ENCODE measurements around the gene MLX.
"Not testable (repeated sequence)": the region's sequence is repeated elsewhere in the genome, so short reads cannot be mapped to it uniquely, and the experiment has no call there.

MLX gene

DNA sequence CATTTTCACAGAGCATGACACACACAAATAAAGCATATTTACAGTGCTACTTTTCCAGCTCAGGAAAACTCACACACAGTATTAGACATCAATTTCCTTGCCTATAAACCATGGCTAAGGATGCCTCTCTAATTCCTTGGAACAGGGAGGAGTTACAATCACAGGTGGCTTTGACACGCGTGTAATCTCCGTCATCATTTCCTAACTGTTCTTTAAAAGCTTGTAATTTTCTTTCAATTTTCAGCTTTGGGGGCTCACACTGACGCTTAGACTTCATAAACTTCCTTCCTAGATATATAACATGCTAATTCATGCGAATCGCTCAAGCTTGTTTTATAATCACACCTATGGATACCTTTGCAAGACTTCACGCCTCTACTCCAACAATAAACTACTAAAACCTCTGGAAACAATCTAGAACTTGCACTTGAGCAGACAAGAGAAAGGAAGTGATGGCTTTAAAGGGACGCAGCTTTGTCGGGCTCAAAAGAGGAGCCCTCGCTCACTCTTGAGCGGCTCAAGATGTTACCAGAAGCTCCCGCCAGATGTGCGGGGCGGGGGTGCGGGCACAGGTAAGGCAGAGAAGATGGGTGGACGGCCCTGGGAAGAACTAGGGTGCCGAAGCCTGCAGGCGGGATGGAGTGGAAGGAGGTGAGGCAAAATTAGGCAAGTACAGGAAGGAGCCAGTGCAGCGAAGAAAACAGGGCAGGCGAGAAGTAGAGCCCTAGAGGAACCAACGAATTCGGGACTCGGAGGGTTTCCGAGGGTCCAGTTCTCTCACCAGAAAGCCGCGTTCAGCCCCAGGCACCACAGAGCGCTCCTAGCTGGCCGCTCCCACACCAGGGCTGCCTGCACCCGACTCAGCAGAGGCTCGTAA, 41.6 kb downstream of the MLX start:
- Histone ChIP-seq H3K36me3 (ENCODE audit: control insufficient read depth, insufficient read depth, low read length) (no peaks in the 10 kb centered on the region), H3K9ac (ENCODE audit: low read length) (peak overlapping the region; percentile 94), H3K4me3 (ENCODE audit: low read length) (peak overlapping the region; percentile 88), H3K4me1 (ENCODE audit: control insufficient read depth, insufficient read depth, low read length) (peaks cover 5% of the 10 kb centered on the region), H3K27me3 (ENCODE audit: control insufficient read depth, insufficient read depth, low read length) (no peaks in the 10 kb centered on the region), H3K9me3 (ENCODE audit: control insufficient read depth, low read length) (no peaks in the 10 kb centered on the region)

DNA sequence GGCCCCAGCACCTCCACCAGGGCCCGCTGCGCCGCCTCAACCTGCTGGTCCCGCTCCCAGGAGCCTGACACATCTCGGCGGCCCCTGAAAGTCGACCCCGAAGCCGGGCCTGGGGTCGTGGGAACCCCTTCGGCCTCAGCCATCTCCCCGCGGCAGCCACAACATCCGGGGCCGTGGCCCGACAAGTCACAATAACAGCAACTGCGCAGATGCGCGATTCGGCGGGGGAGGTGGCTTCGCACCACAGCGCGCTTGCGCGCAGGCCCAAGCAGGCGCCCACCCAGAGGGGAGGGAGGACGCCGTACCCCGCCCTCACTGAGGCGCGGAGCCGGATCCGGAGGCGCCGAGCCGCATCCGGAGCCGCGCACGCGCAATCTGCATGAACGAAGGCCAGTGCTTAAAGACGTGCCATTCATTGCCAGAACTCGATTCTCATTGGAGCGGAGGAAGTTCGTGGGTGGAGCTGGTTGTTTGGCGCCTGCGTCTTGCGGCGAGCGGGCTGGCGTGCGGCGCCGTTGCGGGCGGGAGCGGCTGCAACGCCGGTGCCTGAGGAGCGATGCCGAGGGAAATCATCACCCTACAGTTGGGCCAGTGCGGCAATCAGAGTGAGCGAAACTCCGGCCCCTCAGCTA, 42.4 kb downstream of the MLX start, which contains the start of the genes RETREG3 and TUBG1:
Gene RETREG3, minus strand, starts transcription at position 193 of the 632 bp plus-strand sequence. Its CDS starts 50 bp downstream, at position 143.
Gene TUBG1, plus strand, starts transcription at position 502 of the 632 bp plus-strand sequence. Its CDS starts 55 bp downstream, at position 557.
- peak within 1 kb of the TSS; percentile 88 for H3K4me3 ChIP-seq (ENCODE audit: low read length)
- H3K27me3 ChIP-seq (ENCODE audit: control insufficient read depth, insufficient read depth, low read length), result no peaks in the 10 kb centered on the region
- no peaks in the 10 kb centered on the region for H3K9me3 ChIP-seq (ENCODE audit: control insufficient read depth, low read length)
- peaks cover 5% of the 10 kb centered on the region for H3K4me1 ChIP-seq (ENCODE audit: control insufficient read depth, insufficient read depth, low read length)
- no peaks in the 10 kb centered on the region for H3K36me3 ChIP-seq (ENCODE audit: control insufficient read depth, insufficient read depth, low read length)
- H3K9ac ChIP-seq (ENCODE audit: low read length), result peak within 1 kb of the TSS; percentile 94

DNA sequence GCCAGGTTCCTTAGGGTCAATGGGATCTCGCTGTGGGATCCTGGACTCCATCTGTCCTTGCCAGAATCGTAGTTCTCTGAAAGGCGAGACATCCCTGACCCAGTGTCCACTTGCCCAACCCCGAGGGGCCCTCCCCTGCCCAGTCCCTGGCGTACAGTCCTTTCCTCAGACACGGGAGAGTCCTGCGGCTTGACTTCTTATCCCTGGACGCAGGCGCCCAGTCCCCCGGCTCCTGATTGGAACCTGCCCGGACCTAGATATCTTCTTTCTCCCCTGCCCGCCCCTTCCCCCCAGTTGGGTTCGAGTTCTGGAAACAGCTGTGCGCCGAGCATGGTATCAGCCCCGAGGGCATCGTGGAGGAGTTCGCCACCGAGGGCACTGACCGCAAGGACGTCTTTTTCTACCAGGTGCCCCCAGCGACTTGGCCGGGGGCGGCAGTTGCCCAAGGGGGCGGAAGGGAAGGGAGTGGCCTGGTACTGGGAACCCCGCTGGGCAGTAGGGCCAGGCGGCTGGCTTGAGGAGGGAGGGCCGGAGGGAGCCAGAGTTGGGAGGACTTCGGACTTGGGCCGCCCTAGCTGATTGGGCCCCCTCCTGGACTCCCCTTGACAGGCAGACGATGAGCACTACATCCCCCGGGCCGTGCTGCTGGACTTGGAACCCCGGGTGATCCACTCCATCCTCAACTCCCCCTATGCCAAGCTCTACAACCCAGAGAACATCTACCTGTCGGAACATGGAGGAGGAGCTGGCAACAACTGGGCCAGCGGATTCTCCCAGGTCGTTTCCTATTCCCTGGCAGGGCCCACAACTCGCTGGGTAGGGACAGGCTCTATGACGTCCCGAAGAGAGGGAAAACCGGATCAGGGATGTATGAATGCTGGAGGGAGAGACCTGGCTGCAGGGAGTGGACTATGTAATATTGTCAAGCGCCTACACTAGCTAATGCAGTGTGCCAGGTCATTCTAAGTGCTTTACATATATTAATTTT, 43.2 kb downstream of the MLX start:
- not testable (repeated sequence) for H3K4me1 ChIP-seq (ENCODE audit: control insufficient read depth, insufficient read depth, low read length); H3K9me3 ChIP-seq (ENCODE audit: control insufficient read depth, low read length); H3K36me3 ChIP-seq (ENCODE audit: control insufficient read depth, insufficient read depth, low read length); H3K27me3 ChIP-seq (ENCODE audit: control insufficient read depth, insufficient read depth, low read length)
- peak overlapping the region; percentile 23 for H3K4me3 ChIP-seq (ENCODE audit: low read length)
- H3K9ac ChIP-seq (ENCODE audit: low read length), result peak overlapping the region; percentile 64

DNA sequence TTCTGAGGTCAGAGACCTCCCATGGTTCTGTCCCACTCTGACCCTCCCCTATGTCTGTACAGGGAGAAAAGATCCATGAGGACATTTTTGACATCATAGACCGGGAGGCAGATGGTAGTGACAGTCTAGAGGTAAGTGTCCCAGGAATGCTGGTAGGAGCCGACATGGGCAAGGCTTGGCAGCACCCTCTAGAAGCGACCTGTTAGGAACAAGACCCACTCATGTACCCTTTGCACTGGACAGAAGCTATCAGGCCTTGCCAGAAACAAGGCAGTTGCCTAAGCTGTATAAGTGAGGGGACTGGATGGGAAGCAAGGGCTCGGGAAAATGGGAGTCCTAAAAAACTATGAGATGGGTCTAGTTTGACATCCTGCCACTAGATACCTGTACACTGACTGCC, 45.1 kb downstream of the MLX start:
- H3K9ac ChIP-seq (ENCODE audit: low read length), result no peak overlapping the region
- no peak overlapping the region for H3K4me3 ChIP-seq (ENCODE audit: low read length)
- peaks cover 9% of the 10 kb centered on the region for H3K36me3 ChIP-seq (ENCODE audit: control insufficient read depth, insufficient read depth, low read length)
- H3K27me3 ChIP-seq (ENCODE audit: control insufficient read depth, insufficient read depth, low read length), result no peaks in the 10 kb centered on the region
- H3K4me1 ChIP-seq (ENCODE audit: control insufficient read depth, insufficient read depth, low read length), result peaks cover 5% of the 10 kb centered on the region
- no peaks in the 10 kb centered on the region for H3K9me3 ChIP-seq (ENCODE audit: control insufficient read depth, low read length)

DNA sequence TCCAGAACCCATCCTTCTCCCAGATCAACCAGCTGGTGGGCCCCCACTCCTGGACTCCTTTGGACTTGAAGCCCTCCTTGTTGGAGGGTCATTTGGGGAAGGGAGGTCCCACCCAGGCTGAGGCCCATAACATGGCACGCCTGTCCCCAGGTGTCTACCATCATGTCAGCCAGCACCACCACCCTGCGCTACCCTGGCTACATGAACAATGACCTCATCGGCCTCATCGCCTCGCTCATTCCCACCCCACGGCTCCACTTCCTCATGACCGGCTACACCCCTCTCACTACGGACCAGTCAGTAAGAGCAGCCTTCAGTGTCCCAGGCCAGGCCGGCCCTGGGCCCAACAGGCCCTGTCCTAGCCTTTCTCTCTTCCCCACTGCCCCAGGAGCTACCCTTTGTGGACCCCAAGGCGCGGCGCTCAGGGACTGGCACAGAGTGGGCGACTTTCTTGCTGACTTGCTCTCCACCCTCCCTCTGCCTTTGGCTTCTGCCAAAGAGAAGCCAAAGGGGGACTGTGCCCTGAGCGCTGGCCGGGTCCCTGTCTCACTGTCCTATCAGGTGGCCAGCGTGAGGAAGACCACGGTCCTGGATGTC, 46.9 kb downstream of the MLX start:
- H3K27me3 ChIP-seq (ENCODE audit: control insufficient read depth, insufficient read depth, low read length), result no peaks in the 10 kb centered on the region
- H3K9ac ChIP-seq (ENCODE audit: low read length), result no peak overlapping the region
- H3K4me3 ChIP-seq (ENCODE audit: low read length), result no peak overlapping the region
- H3K36me3 ChIP-seq (ENCODE audit: control insufficient read depth, insufficient read depth, low read length), result peaks cover 9% of the 10 kb centered on the region
- no peaks in the 10 kb centered on the region for H3K9me3 ChIP-seq (ENCODE audit: control insufficient read depth, low read length)
- H3K4me1 ChIP-seq (ENCODE audit: control insufficient read depth, insufficient read depth, low read length), result peaks cover 14% of the 10 kb centered on the region

DNA sequence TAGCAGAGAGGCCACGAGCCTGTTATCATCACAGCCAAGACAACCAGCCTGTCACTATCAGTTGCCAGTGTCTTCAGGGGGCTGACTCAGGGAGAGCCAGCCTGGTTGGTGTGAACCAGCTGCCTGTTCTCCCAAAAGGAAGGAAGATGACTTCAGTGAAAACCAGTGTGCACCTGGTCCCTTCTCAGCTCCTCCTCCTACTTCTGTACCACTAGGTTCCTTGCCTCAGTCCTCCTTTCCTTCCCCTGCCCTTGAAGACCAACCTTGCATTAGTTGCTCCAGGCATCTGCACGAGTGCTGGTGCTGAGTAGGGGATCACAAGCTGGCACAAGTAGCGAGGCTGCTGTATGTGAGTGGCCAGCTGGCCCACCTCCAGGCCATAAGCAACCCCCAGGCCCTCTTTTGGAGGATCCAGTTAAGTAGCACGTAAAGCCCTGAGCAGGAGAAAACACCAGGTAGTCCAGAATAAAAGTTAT, 51.1 kb downstream of the MLX start:
- no peaks in the 10 kb centered on the region for H3K9me3 ChIP-seq (ENCODE audit: control insufficient read depth, low read length)
- H3K4me1 ChIP-seq (ENCODE audit: control insufficient read depth, insufficient read depth, low read length), result peaks cover 26% of the 10 kb centered on the region
- no peak overlapping the region for H3K9ac ChIP-seq (ENCODE audit: low read length)
- no peak overlapping the region for H3K4me3 ChIP-seq (ENCODE audit: low read length)
- peaks cover 9% of the 10 kb centered on the region for H3K36me3 ChIP-seq (ENCODE audit: control insufficient read depth, insufficient read depth, low read length)
- no peaks in the 10 kb centered on the region for H3K27me3 ChIP-seq (ENCODE audit: control insufficient read depth, insufficient read depth, low read length)

DNA sequence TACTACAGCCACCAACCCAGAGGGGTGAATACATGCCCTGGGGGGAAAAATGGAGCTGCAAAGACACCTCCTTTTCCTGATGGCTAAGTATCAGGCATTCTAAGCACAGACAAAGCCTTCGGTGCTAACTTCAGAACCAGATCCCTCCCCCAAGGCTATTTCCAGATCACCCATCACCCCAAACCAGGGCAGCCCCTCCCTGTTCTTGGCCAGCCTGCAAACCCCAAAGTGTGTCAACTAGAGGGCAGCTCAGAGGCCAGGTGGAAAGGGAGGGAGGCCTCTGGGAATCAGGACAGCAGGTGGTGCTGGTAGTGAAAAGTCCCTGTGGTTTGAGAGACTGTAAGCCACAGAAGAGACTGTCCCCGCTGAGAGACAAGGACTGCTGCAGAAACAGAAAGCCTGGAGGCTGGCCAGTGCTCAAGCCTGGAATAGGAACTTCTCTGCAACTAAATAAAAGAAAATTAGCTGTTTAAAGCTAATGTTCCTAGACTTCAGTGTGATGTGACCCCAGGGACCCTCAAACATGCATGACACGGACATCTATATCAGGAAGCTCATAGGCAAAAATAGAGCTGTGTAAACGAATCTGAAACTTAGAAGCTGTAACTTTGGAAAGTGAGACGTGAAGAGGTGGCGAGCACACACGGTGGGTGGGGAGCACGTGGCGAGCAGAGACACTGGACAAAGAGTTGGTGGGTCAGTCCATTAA, 51.7 kb downstream of the MLX start:
- Histone ChIP-seq H3K9ac (ENCODE audit: low read length) (peak overlapping the region; percentile 2), H3K4me3 (ENCODE audit: low read length) (no peak overlapping the region)

DNA sequence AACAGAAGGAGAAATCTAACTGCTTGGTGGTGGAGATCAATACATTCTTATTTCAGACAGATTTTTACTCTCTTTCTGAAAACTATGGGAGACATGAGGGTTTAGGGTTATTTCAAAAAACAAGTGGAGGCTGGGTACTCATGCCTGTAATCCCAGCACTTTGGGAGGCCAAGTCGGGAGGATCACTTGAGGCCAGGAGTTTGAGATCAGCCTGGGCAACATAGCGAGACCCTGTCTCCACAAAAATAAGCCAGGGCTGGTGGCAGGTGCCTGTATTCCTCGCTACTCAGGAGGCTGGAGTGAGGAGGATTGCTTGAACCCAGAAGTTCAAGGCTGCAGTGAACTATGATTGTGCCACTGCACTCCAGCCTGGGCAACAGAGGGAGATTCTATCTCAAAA, 55.1 kb downstream of the MLX start:
- not testable (repeated sequence) for H3K9ac ChIP-seq (ENCODE audit: low read length); H3K27me3 ChIP-seq (ENCODE audit: control insufficient read depth, insufficient read depth, low read length); H3K4me3 ChIP-seq (ENCODE audit: low read length); H3K9me3 ChIP-seq (ENCODE audit: control insufficient read depth, low read length); H3K36me3 ChIP-seq (ENCODE audit: control insufficient read depth, insufficient read depth, low read length)
- H3K4me1 ChIP-seq (ENCODE audit: control insufficient read depth, insufficient read depth, low read length), result peaks cover 45% of the 10 kb centered on the region

More for the DNA sequence above, 51.7 kb downstream of the MLX start:
- H3K27me3 ChIP-seq (ENCODE audit: control insufficient read depth, insufficient read depth, low read length), result no peaks in the 10 kb centered on the region
- H3K4me1 ChIP-seq (ENCODE audit: control insufficient read depth, insufficient read depth, low read length), result peaks cover 30% of the 10 kb centered on the region
- H3K9me3 ChIP-seq (ENCODE audit: control insufficient read depth, low read length), result no peaks in the 10 kb centered on the region
- peaks cover 9% of the 10 kb centered on the region for H3K36me3 ChIP-seq (ENCODE audit: control insufficient read depth, insufficient read depth, low read length)
